GM10266 (cell line): ENCODE data around the gene OR2T27.
A peak's percentile ranks its signal among the peaks of the same experiment; 100 is the strongest.
"Not testable (repeated sequence)": the region's sequence is repeated elsewhere in the genome, so short reads cannot be mapped to it uniquely, and the experiment has no call there.

Source experiments
- DNase-seq: peaks from one replicate; pipeline ENCODE4 v3.0.0; 2012; ENCODE audit errors: extremely low spot score
- CTCF ChIP-seq: IDR thresholded peaks from 2 replicates; pipeline ENCODE4 v1.5.1; 2012; ENCODE audit warnings: mild to moderate bottlenecking, low read depth; ENCODE audit not compliant: control insufficient read depth, insufficient read depth; ENCODE audit errors: missing control alignments

OR2T27 gene

GRCh38 chr1:248642971-248643651, 12.2 kb downstream of the OR2T27 start:
- not testable (repeated sequence) for DNase-seq

- DNase-seq: not testable (repeated sequence)
Measured at GRCh38 chr1:248641583-248641982, 13.7 kb downstream of the OR2T27 start.

GRCh38 chr1:248640906-248641305, 14.4 kb downstream of the OR2T27 start:
- not testable (repeated sequence) for DNase-seq

GRCh38 chr1:248639652-248640051, 15.7 kb downstream of the OR2T27 start:
- not testable (repeated sequence) for DNase-seq

- not testable (repeated sequence) for DNase-seq
Measured at GRCh38 chr1:248636612-248637011, 18.7 kb downstream of the OR2T27 start.

- DNase-seq: not testable (repeated sequence)
Measured at GRCh38 chr1:248634991-248635390, 20.3 kb downstream of the OR2T27 start, which contains the start of gene OR2T11. Gene OR2T11 (minus strand): TSS chr1:248635091. CDS start chr1:248627128, 7,963 bp downstream.

- no peak for TF ChIP-seq CTCF
- no peak for DNase-seq
Measured at GRCh38 chr1:248631354-248632008, 23.8 kb downstream of the OR2T27 start.

GRCh38 chr1:248630551-248630950, 24.8 kb downstream of the OR2T27 start:
- no peak for DNase-seq
- no peak for TF ChIP-seq CTCF

- peak; percentile 38 for DNase-seq
- no peak for TF ChIP-seq CTCF
Measured at GRCh38 chr1:248627971-248628844, 27.1 kb downstream of the OR2T27 start.

- TF ChIP-seq CTCF: no peak
- no peak for DNase-seq
Measured at GRCh38 chr1:248625971-248626370, 29.4 kb downstream of the OR2T27 start.
